GM19099 (cell line): ENCODE results near the gene DYSF.

Experiments
- POLR2A ChIP-seq: IDR thresholded peaks from 3 replicates; pipeline ENCODE4 v1.6.1; 2011; ENCODE audit warnings: low read depth; ENCODE audit not compliant: insufficient read length; ENCODE audit errors: extremely low read depth

The DYSF gene

GRCh38 chr2:71546777-71547281, 93.5 kb downstream of the DYSF start:
- no peak for TF ChIP-seq POLR2A

- TF ChIP-seq POLR2A: no peak
Measured at GRCh38 chr2:71547616-71548285, 94.4 kb downstream of the DYSF start.

- no peak for TF ChIP-seq POLR2A
Measured at GRCh38 chr2:71548646-71549425, 95.5 kb downstream of the DYSF start.

GRCh38 chr2:71550801-71551630, 97.7 kb downstream of the DYSF start:
- TF ChIP-seq POLR2A: no peak

- no peak for TF ChIP-seq POLR2A
Measured at GRCh38 chr2:71551631-71551915, 98.2 kb downstream of the DYSF start.

GRCh38 chr2:71552356-71552755, 99.0 kb downstream of the DYSF start:
- TF ChIP-seq POLR2A: no peak

GRCh38 chr2:71552861-71553301, 99.5 kb downstream of the DYSF start:
- TF ChIP-seq POLR2A: no peak

- no peak for TF ChIP-seq POLR2A
Measured at GRCh38 chr2:71554028-71554705, 100.8 kb downstream of the DYSF start.

- TF ChIP-seq POLR2A: no peak
Measured at GRCh38 chr2:71554706-71555056, 101.3 kb downstream of the DYSF start.

GRCh38 chr2:71555798-71556454, 102.6 kb downstream of the DYSF start:
- no peak for TF ChIP-seq POLR2A

GRCh38 chr2:71556692-71557250, 103.4 kb downstream of the DYSF start:
- TF ChIP-seq POLR2A: no peak

- TF ChIP-seq POLR2A: no peak
Measured at GRCh38 chr2:71557321-71557720, 104.0 kb downstream of the DYSF start.

- no peak for TF ChIP-seq POLR2A
Measured at GRCh38 chr2:71558300-71559051, 105.1 kb downstream of the DYSF start.
